Ishikawa (cell line): ENCODE data around the gene MED20.

Source experiments
- CEBPB ChIP-seq: IDR thresholded peaks from 2 replicates; pipeline ENCODE4 v1.6.1; 2012
- CREB1 ChIP-seq: IDR thresholded peaks from 2 replicates; pipeline ENCODE4 v1.6.1; 2012; ENCODE audit warnings: low read depth
- EGR1 ChIP-seq: IDR thresholded peaks from 2 replicates; pipeline ENCODE4 v1.6.1; 2012
- EP300 ChIP-seq: IDR thresholded peaks from 2 replicates; pipeline ENCODE4 v1.6.1; 2012; ENCODE audit warnings: borderline replicate concordance
- FOXM1 ChIP-seq: IDR thresholded peaks from 2 replicates; pipeline ENCODE4 v1.6.1; 2012; ENCODE audit warnings: low read depth, borderline replicate concordance
- MAX ChIP-seq: IDR thresholded peaks from 2 replicates; pipeline ENCODE4 v1.6.1; 2012
- RAD21 ChIP-seq: IDR thresholded peaks from 2 replicates; pipeline ENCODE4 v1.6.1; 2012; ENCODE audit warnings: low read depth
- REST ChIP-seq: IDR thresholded peaks from 2 replicates; pipeline ENCODE4 v1.6.1; 2012; ENCODE audit warnings: low read depth, mild to moderate bottlenecking
- TAF1 ChIP-seq: IDR thresholded peaks from 2 replicates; pipeline ENCODE4 v1.6.1; 2012; ENCODE audit warnings: low read depth, mild to moderate bottlenecking
- TCF12 ChIP-seq: IDR thresholded peaks from 2 replicates; pipeline ENCODE4 v1.6.1; 2012; ENCODE audit warnings: low read depth
- TEAD4 ChIP-seq: IDR thresholded peaks from 2 replicates; pipeline ENCODE4 v1.6.1; 2012
- USF1 ChIP-seq: IDR thresholded peaks from 2 replicates; pipeline ENCODE4 v1.6.1; 2012
- YY1 ChIP-seq: IDR thresholded peaks from 2 replicates; pipeline ENCODE4 v1.6.1; 2012; ENCODE audit warnings: low read depth

- no peak for TF ChIP-seq REST
- no peak for TF ChIP-seq RAD21
- TF ChIP-seq CREB1 = no peak
- TF ChIP-seq EGR1 = no peak
- TF ChIP-seq TCF12 = no peak
- TF ChIP-seq TAF1 = no peak
- no peak for TF ChIP-seq EP300
- TF ChIP-seq MAX = no peak
- TF ChIP-seq FOXM1 = no peak
- no peak for TF ChIP-seq YY1
- no peak for TF ChIP-seq CEBPB
- no peak for TF ChIP-seq TEAD4
- TF ChIP-seq USF1 = no peak
Measured at GRCh38 chr6:41914869-41915530, 5.9 kb downstream of the MED20 start.
